K562 (cell line): ENCODE measurements around the gene SURF6. TPM values are rescaled to one million over a fixed set of nuclear protein-coding genes. Genes with fewer than 3 reads are reported as not detected.

ENCODE experiments used
- ADNP ChIP-seq: fragments of 200-800 bp; sonication (Bioruptor generic); IDR thresholded peaks from 2 replicates; pipeline ENCODE4 v1.6.1; 2016; ENCODE audit warnings: missing genetic modification characterization, missing compliant biosample characterization
- COPS2 ChIP-seq: fragments of 450-650 bp; conservative IDR thresholded peaks from 2 replicates; pipeline ENCODE4 v1.6.1; 2016; ENCODE audit warnings: mild to moderate bottlenecking, moderate library complexity
- ELF1 ChIP-seq: fragments of 200-800 bp; sonication (Bioruptor generic); IDR thresholded peaks from 2 replicates; pipeline ENCODE4 v1.6.1; 2016; ENCODE audit warnings: missing genetic modification characterization, missing compliant biosample characterization
- EP300 ChIP-seq: IDR thresholded peaks from 2 replicates; pipeline ENCODE4 v1.6.1; 2012; ENCODE audit warnings: low read length, improper control_type of control experiment
- KLF10 ChIP-seq: fragments of 250-450 bp; sonication (Bioruptor Pico); IDR thresholded peaks from 2 replicates; pipeline ENCODE4 v1.6.1; 2021; ENCODE audit warnings: matching md5 sums
- MXI1 ChIP-seq: IDR thresholded peaks from 2 replicates; pipeline ENCODE4 v1.6.1; 2011; ENCODE audit warnings: low read depth, mild to moderate bottlenecking, improper control_type of control experiment, low read length
- NCOA1 ChIP-seq: fragments of 450-650 bp; IDR thresholded peaks from 2 replicates; pipeline ENCODE4 v1.6.1; 2016; ENCODE audit warnings: low read depth
- NEUROD1 ChIP-seq: fragments of 150-350 bp; IDR thresholded peaks from 2 replicates; pipeline ENCODE4 v1.6.1; 2014; ENCODE audit warnings: borderline replicate concordance, low read length, low read depth; ENCODE audit not compliant: partially characterized antibody
- NR3C1 ChIP-seq: sonication (generic); formaldehyde crosslinking; IDR thresholded peaks from 2 replicates; pipeline ENCODE4 v1.8.1; 2022; ENCODE audit warnings: missing genetic modification reagents
- PTRF ChIP-seq: fragments of 450-650 bp; IDR thresholded peaks from 2 replicates; pipeline ENCODE4 v1.6.1; 2016; ENCODE audit warnings: mild to moderate bottlenecking, missing genetic modification characterization, missing compliant biosample characterization
- PYGO2 ChIP-seq: fragments of 450-650 bp; IDR thresholded peaks from 2 replicates; pipeline ENCODE4 v1.6.1; 2016; ENCODE audit warnings: mild to moderate bottlenecking, missing genetic modification characterization, moderate library complexity, missing compliant biosample characterization
- TAF7 ChIP-seq: fragments of 450-650 bp; IDR thresholded peaks from 2 replicates; pipeline ENCODE4 v1.6.1; 2016; ENCODE audit warnings: missing genetic modification characterization, missing compliant biosample characterization
- TOE1 ChIP-seq, 2 experiments: fragments of 450-650 bp in 1 of 2; sonication (generic) in 1 of 2; formaldehyde crosslinking in 1 of 2; IDR thresholded peaks; 2 replicates each; pipeline versions ENCODE4 v1.7.1 to v1.8.0; 2016 to 2022; ENCODE audit warnings: borderline replicate concordance in 2 of 2, mild to moderate bottlenecking in 2 of 2, antibody characterized with exemption in 1 of 2, inconsistent platforms in 1 of 2, low read depth in 1 of 2, missing genetic modification reagents in 1 of 2, moderate library complexity in 1 of 2
- U2AF1 ChIP-seq: fragments of 200-400 bp; formaldehyde crosslinking; optimal IDR thresholded peaks from 2 replicates; pipeline ENCODE3; 2017; ENCODE audit warnings: mild to moderate bottlenecking, low read depth, low read length, moderate library complexity
- ZBTB7A ChIP-seq: IDR thresholded peaks from 2 replicates; pipeline ENCODE4 v1.6.1; 2011; ENCODE audit warnings: low read depth, mild to moderate bottlenecking, low read length, moderate library complexity, borderline replicate concordance; ENCODE audit not compliant: control insufficient read depth
- ZNF146 ChIP-seq: IDR thresholded peaks from one replicate; pipeline ENCODE4 v1.6.1; 2018; ENCODE audit warnings: missing compliant biosample characterization; ENCODE audit not compliant: unreplicated experiment
- ZNF165 ChIP-seq: fragments of 250-450 bp; sonication (Bioruptor Pico); IDR thresholded peaks from 2 replicates; pipeline ENCODE4 v1.4.0; 2020; ENCODE audit warnings: borderline replicate concordance
- ZNF311 ChIP-seq: fragments of 250-450 bp; sonication (Bioruptor Pico); IDR thresholded peaks from 2 replicates; pipeline ENCODE4 v1.4.0; 2020; ENCODE audit warnings: mild to moderate bottlenecking, moderate library complexity
- ZNF696 ChIP-seq: fragments of 250-450 bp; sonication (Bioruptor Pico); conservative IDR thresholded peaks from 2 replicates; pipeline ENCODE4 v1.4.0; 2020; ENCODE audit warnings: mild to moderate bottlenecking, moderate library complexity
- polyA plus RNA-seq, 8 experiments: library from polyadenylated mRNA; depleted of rRNA in 4 of 8; stranded (reverse) in 5 of 8; unstranded in 3 of 8; fragments of >200 nt; fragmentation: Nextera tagmentation in 2 of 8; fragmentation: Illumina TruSeq in 1 of 8; extraction: Ambion mirVana in 2 of 8; extraction: Trizol in 1 of 8; gene quantifications; 2 replicates each; pipeline versions ENCODE4 v1.2.1 to v1.2.3, GENCODE V29; 2011 to 2014; ENCODE audit warnings: inconsistent platforms in 1 of 8, missing spikeins in 1 of 8
- total RNA-seq, 7 experiments: library from RNA; depleted of rRNA in 6 of 7; stranded (reverse); fragments of >200 nt in 6 of 7; fragmentation: Illumina TruSeq in 2 of 7; extraction: Trizol in 2 of 7; gene quantifications; 2 replicates each; pipeline versions ENCODE4 v1.2.1 to v1.2.3, GENCODE V29; 2011 to 2021; ENCODE audit warnings: low replicate concordance in 1 of 7
- TF ChIP-seq, protein P1 (sequence below), 2 experiments: IDR thresholded peaks; 2 replicates each; pipeline ENCODE4 v1.6.1; 2012; ENCODE audit warnings: improper control_type of control experiment in 2 of 2, low read depth in 2 of 2, low read length in 2 of 2, borderline replicate concordance in 1 of 2
- TF ChIP-seq, protein P2 (sequence below): sonication (generic); formaldehyde crosslinking; IDR thresholded peaks from 2 replicates; pipeline ENCODE4 v1.8.0; 2022; ENCODE audit warnings: mild to moderate bottlenecking, missing genetic modification reagents
- TF ChIP-seq, protein P3 (sequence below): sonication (generic); formaldehyde crosslinking; IDR thresholded peaks from 2 replicates; pipeline ENCODE4 v1.8.0; 2022; ENCODE audit warnings: mild to moderate bottlenecking, missing genetic modification reagents
- TF ChIP-seq, protein P4 (sequence below): sonication (generic); formaldehyde crosslinking; IDR thresholded peaks from 2 replicates; pipeline ENCODE4 v1.8.0; 2022; ENCODE audit warnings: mild to moderate bottlenecking, missing genetic modification reagents

Gene SURF6
- total and polyA plus RNA-seq, 9 of the 15 experiments (the other 6 are each of a cell fraction or from before 2014, with no cell fraction given): 1.4 to 68.3 (median 14.7) TPM

DNA sequence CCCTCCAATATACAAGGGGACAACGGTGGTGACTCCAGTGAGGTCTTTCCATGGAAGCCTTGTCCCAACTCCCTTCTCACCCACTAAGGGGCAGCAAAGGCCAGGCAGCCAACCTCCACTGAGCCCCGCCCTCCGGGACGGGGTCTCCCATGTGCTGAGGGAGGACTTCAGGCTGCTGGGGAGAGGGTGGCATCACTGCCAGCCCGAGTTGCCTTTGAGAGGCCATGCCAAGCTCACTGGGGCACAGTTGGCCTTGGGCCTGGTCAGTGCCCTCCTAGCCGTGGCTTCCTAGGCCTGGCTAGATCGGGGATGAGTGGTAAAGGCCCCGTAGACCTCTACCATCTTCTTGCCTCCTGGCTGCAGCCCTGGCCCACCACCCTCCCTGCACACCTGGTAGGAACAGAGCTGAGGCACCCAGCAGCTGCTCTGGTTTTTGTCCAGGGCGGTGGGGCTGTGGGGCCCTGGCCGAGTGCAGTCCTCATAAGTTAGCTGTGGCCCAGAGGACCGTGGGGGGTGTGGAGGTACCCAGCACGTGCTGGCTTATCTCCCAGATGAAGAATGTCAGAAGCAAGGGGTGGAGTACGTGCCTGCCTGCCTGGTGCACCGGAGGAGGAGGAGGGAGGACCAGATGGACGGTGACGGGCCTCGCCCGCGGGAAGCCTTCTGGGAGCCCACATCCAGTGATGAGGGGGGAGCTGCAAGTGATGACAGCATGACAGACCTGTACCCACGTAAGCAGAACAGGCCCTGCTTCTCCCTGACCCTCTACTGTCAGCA, 23.6 kb upstream of the SURF6 start (continued):
- TF ChIP-seq, protein P1, sequence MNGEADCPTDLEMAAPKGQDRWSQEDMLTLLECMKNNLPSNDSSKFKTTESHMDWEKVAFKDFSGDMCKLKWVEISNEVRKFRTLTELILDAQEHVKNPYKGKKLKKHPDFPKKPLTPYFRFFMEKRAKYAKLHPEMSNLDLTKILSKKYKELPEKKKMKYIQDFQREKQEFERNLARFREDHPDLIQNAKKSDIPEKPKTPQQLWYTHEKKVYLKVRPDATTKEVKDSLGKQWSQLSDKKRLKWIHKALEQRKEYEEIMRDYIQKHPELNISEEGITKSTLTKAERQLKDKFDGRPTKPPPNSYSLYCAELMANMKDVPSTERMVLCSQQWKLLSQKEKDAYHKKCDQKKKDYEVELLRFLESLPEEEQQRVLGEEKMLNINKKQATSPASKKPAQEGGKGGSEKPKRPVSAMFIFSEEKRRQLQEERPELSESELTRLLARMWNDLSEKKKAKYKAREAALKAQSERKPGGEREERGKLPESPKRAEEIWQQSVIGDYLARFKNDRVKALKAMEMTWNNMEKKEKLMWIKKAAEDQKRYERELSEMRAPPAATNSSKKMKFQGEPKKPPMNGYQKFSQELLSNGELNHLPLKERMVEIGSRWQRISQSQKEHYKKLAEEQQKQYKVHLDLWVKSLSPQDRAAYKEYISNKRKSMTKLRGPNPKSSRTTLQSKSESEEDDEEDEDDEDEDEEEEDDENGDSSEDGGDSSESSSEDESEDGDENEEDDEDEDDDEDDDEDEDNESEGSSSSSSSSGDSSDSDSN (IDR thresholded peaks at IDR 0.05; ENCODE audit: borderline replicate concordance in 1 of 2, low read depth in 2 of 2, low read length in 2 of 2): no peak
- TF ChIP-seq ADNP (tag): no peak
- TF ChIP-seq U2AF1: no peak
- no peak for TF ChIP-seq ZBTB7A
- no peak for TF ChIP-seq COPS2
- TF ChIP-seq NCOA1: no peak
- no peak for TF ChIP-seq ELF1 (tag)
- TF ChIP-seq ZNF146 (CRISPR knock-in tag): no peak
- no peak for TF ChIP-seq ZNF311 (CRISPR knock-in tag)
- no peak for TF ChIP-seq EP300
- no peak for TF ChIP-seq MXI1
- no peak for TF ChIP-seq NEUROD1
- TF ChIP-seq, protein P2, sequence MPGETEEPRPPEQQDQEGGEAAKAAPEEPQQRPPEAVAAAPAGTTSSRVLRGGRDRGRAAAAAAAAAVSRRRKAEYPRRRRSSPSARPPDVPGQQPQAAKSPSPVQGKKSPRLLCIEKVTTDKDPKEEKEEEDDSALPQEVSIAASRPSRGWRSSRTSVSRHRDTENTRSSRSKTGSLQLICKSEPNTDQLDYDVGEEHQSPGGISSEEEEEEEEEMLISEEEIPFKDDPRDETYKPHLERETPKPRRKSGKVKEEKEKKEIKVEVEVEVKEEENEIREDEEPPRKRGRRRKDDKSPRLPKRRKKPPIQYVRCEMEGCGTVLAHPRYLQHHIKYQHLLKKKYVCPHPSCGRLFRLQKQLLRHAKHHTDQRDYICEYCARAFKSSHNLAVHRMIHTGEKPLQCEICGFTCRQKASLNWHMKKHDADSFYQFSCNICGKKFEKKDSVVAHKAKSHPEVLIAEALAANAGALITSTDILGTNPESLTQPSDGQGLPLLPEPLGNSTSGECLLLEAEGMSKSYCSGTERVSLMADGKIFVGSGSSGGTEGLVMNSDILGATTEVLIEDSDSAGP (CRISPR knock-in tag): peak; percentile 55; the same call in 1 of the 2 replicates
- TF ChIP-seq PYGO2 (tag): no peak
- TF ChIP-seq TAF7: no peak
- no peak for TF ChIP-seq NR3C1 (CRISPR knock-in tag)
- no peak for TF ChIP-seq ZNF696 (CRISPR knock-in tag)
- TF ChIP-seq KLF10: no peak
- TF ChIP-seq, protein P3, sequence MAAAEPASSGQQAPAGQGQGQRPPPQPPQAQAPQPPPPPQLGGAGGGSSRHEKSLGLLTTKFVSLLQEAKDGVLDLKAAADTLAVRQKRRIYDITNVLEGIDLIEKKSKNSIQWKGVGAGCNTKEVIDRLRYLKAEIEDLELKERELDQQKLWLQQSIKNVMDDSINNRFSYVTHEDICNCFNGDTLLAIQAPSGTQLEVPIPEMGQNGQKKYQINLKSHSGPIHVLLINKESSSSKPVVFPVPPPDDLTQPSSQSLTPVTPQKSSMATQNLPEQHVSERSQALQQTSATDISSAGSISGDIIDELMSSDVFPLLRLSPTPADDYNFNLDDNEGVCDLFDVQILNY (CRISPR knock-in tag): 0 out of 2 replicates have a peak, but pooled peaks have one; percentile 63
- TF ChIP-seq, protein P4, sequence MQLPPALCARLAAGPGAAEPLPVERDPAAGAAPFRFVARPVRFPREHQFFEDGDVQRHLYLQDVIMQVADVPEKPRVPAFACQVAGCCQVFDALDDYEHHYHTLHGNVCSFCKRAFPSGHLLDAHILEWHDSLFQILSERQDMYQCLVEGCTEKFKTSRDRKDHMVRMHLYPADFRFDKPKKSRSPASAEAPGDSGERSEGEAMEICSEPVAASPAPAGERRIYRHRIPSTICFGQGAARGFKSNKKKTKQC: 0 out of 2 replicates have a peak, but pooled peaks have one; percentile 25
- TF ChIP-seq ZNF165 (CRISPR knock-in tag): no peak
- TF ChIP-seq PTRF (tag): no peak
- no peak for TF ChIP-seq TOE1 (IDR thresholded peaks at IDR 0.05; ENCODE audit: borderline replicate concordance)
- no peak for TF ChIP-seq TOE1 (CRISPR knock-in tag; IDR thresholded peaks at IDR 0.05; ENCODE audit: borderline replicate concordance, low read depth)
